CD4-positive, alpha-beta T cell treated with Interferon alpha-2 for 1 hour (primary cell): ENCODE data around the gene GSDMA.
"Not testable (repeated sequence)": the region's sequence is repeated elsewhere in the genome, so short reads cannot be mapped to it uniquely, and the experiment has no call there.

Experiments
- DNase-seq, 2 donors: peaks; one replicate each; pipeline ENCODE4 v3.0.0-alpha.2; 2020 to 2022

GSDMA gene

GRCh38 chr17:39999067-39999466 is 36.3 kb downstream of the GSDMA start:
- no peak for DNase-seq

GRCh38 chr17:40000161-40000560 is 37.4 kb downstream of the GSDMA start:
- DNase-seq: no peak

GRCh38 chr17:40001335-40001734 is 38.5 kb downstream of the GSDMA start:
- not testable (repeated sequence) for DNase-seq

- DNase-seq: no peak
Observed at GRCh38 chr17:40004072-40004471, 41.3 kb downstream of the GSDMA start.

- DNase-seq: no peak
Observed at GRCh38 chr17:40004712-40005111, 41.9 kb downstream of the GSDMA start.

- no peak for DNase-seq
Observed at GRCh38 chr17:40005520-40005919, 42.7 kb downstream of the GSDMA start.

GRCh38 chr17:40010946-40011500 is 48.2 kb downstream of the GSDMA start:
- DNase-seq: not testable (repeated sequence)

GRCh38 chr17:40012017-40012647 is 49.3 kb downstream of the GSDMA start:
- DNase-seq: not testable (repeated sequence)

- DNase-seq: no peak
Observed at GRCh38 chr17:40014375-40014980, 51.7 kb downstream of the GSDMA start.

- no peak for DNase-seq
Observed at GRCh38 chr17:40015005-40015997, 52.5 kb downstream of the GSDMA start, which contains the start of gene CSF3. CSF3 (plus strand) TSS chr17:40015440; CDS start chr17:40015475, 35 bp downstream.

- no peak for DNase-seq
Observed at GRCh38 chr17:40015998-40016985, 53.5 kb downstream of the GSDMA start.

GRCh38 chr17:40017422-40018080 is 54.7 kb downstream of the GSDMA start:
- DNase-seq: no peak

GRCh38 chr17:40018211-40019121 is 55.7 kb downstream of the GSDMA start:
- DNase-seq: no peak

- no peak for DNase-seq
Observed at GRCh38 chr17:40019140-40019991, 56.6 kb downstream of the GSDMA start.

GRCh38 chr17:40020146-40020545 is 57.3 kb downstream of the GSDMA start:
- no peak for DNase-seq

GRCh38 chr17:40021451-40021971 is 58.7 kb downstream of the GSDMA start:
- no peak for DNase-seq

GRCh38 chr17:40022497-40022896 is 59.7 kb downstream of the GSDMA start:
- DNase-seq: no peak

- DNase-seq: no peak
Observed at GRCh38 chr17:40022961-40023541, 60.2 kb downstream of the GSDMA start.
